Lower leg skin (tissue), 4 donors: ENCODE measurements around the gene SPACA5. TPM values are rescaled to one million over a fixed set of nuclear protein-coding genes. Genes with fewer than 3 reads are reported as not detected.
"Not testable (repeated sequence)": the region's sequence is repeated elsewhere in the genome, so short reads cannot be mapped to it uniquely, and the experiment has no call there.

ENCODE experiments used
- DNase-seq, 2 donors: peaks; one replicate each; pipeline ENCODE4 v3.0.0-alpha.2; 2019; ENCODE audit warnings: low spot score in 2 of 2
- H3K4me3 ChIP-seq: fragments of 200-600 bp; sonication (generic); 2 replicates; pipeline ENCODE4 v1.5.1; 2017; ENCODE audit warnings: mild to moderate bottlenecking, low read depth; ENCODE audit not compliant: poor library complexity, severe bottlenecking
- POLR2A ChIP-seq, 2 donors: fragments of 450-650 bp; IDR thresholded peaks; one replicate each; pipeline ENCODE4 v1.6.1; 2016 to 2017; ENCODE audit warnings: antibody characterized with exemption in 2 of 2, mild to moderate bottlenecking in 1 of 2, moderate library complexity in 1 of 2
- WGBS, 2 donors: methylation state at CpG; one replicate each; pipeline ENCODE4 v1.1.5; 2018; 5-methylcytosine and 5-hydroxymethylcytosine counted together
- intact Hi-C: fragments of 100-400 bp; cut with DNase I; formaldehyde crosslinking; loops from one replicate; pipeline ENCODE4 v1.15.0; 2023; ENCODE audit warnings: low total_unique reads
- total RNA-seq, 4 donors: library from RNA; depleted of rRNA; stranded (reverse); fragments of >200 nt; gene quantifications; one replicate each; pipeline ENCODE4 v1.1.0, GENCODE V29; 2016
- TF ChIP-seq, protein P1 (sequence below), 3 donors: fragments of 450-650 bp; IDR thresholded peaks; one replicate each; pipeline ENCODE4 v1.5.1; 2016; ENCODE audit warnings: antibody characterized with exemption in 3 of 3, mild to moderate bottlenecking in 3 of 3, moderate library complexity in 2 of 3

Gene SPACA5
- total RNA-seq, 4 donors from 2014 or later = not detected

DNA sequence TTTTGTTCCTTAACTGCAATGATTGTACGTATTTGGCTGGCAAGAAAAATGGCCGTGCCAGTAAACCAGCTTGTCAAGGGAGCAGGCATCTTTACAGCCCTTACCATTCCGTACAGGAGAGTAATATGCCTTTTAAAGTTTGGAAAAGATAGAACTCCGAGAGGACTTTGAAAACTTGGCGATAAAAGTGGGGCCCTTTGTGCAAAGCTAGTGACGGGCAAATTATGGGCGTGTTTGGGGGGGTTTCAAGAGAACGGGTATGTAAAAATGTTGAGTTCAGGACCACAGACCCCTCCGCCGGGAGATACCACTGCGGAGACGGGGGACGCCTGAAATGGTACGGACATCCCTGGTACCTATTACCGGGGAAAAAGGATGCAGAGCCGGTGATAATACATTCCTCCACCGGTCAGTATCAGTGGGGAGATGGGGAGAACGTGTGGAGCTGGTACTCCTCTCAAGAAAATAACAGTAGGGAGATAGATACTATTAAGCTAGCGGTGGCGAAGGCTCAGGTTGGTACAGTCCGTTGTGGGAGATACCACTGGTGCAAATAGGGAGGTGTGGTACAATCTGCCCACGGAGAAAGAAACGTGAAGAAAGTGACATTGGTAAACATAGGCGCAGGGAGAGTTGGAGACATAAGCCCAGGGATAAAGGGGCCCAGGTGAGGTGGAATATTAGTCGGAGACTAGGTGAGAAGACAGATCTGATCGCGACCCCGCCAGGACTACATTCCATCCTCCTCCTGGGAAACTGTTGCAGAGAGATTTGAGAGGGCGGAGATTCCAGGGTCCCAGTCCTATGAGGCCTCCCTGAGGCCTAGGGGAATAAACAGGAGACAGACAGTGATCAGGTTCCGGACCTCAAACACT, 14.5 kb downstream of the SPACA5 start:
- WGBS, 2 donors = 0 to 35% methylated on average over 29 to 30 of the region's 30 CpGs
- intact Hi-C loops = loop anchor here (10.0 kb wide), 1 partner anchor 186 kb away; the partner anchor contains the start of gene ZNF81
- peak; percentile 51 to 90 for DNase-seq
- no peak for TF ChIP-seq POLR2A (IDR thresholded peaks at IDR 0.05)
- TF ChIP-seq, protein P1, sequence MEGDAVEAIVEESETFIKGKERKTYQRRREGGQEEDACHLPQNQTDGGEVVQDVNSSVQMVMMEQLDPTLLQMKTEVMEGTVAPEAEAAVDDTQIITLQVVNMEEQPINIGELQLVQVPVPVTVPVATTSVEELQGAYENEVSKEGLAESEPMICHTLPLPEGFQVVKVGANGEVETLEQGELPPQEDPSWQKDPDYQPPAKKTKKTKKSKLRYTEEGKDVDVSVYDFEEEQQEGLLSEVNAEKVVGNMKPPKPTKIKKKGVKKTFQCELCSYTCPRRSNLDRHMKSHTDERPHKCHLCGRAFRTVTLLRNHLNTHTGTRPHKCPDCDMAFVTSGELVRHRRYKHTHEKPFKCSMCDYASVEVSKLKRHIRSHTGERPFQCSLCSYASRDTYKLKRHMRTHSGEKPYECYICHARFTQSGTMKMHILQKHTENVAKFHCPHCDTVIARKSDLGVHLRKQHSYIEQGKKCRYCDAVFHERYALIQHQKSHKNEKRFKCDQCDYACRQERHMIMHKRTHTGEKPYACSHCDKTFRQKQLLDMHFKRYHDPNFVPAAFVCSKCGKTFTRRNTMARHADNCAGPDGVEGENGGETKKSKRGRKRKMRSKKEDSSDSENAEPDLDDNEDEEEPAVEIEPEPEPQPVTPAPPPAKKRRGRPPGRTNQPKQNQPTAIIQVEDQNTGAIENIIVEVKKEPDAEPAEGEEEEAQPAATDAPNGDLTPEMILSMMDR (IDR thresholded peaks at IDR 0.05) = no peak
- H3K4me3 ChIP-seq = no peak overlapping the region

DNA sequence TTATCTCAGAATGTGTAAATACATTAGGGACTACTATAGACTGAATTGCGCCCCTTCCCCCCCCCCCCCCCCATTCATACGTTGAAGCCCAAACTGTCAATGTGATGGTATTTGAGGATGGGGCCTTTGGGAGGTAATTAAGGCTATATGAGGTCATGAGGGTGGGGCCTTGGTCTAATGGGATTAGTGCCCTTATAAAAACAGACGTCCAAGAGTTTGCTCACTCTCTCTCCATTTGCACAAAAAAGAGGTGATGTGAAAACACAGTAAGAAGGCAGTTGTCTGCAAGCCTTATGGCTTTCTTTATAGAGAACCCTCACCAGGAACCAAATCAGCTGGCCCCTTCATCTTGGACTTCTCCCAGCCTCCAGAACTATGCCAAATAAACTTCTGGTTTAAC, 15.3 kb downstream of the SPACA5 start:
- DNase-seq = no peak
- no peak overlapping the region for H3K4me3 ChIP-seq
- TF ChIP-seq, protein P1 (IDR thresholded peaks at IDR 0.05) = no peak
- TF ChIP-seq POLR2A (IDR thresholded peaks at IDR 0.05) = no peak
- intact Hi-C loops = loop anchor here (10.0 kb wide), 1 partner anchor 187 kb away; the partner anchor contains the start of gene ZNF81
- 58 to 69% methylated on average over 3 of the region's 3 CpGs for WGBS, 2 donors

DNA sequence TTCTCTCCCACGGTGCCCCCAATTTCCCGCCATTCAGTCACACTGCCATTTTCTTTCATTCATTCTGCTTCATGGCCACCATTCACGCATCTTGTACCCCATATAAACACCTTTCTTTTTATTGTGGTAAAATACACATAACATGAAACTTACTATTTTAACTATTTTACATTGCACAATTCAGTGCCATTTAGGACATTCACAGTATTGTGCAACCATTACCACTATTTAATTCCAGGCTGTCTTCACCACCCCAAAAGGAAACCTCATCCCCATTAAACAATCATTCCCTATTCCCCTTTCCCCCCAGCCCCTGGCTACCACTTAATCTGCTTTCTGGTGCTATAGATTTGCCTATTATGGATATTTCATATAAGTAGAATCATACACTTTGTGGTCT, 15.9 kb downstream of the SPACA5 start:
- no peak for DNase-seq
- H3K4me3 ChIP-seq = no peak overlapping the region
- TF ChIP-seq, protein P1 (IDR thresholded peaks at IDR 0.05) = no peak
- no peak for TF ChIP-seq POLR2A (IDR thresholded peaks at IDR 0.05)
- intact Hi-C loops = loop anchor here (10.0 kb wide), 1 partner anchor 188 kb away; the partner anchor contains the start of gene ZNF81
- WGBS, 2 donors = 90 to 100% methylated on average over 3 of the region's 3 CpGs

DNA sequence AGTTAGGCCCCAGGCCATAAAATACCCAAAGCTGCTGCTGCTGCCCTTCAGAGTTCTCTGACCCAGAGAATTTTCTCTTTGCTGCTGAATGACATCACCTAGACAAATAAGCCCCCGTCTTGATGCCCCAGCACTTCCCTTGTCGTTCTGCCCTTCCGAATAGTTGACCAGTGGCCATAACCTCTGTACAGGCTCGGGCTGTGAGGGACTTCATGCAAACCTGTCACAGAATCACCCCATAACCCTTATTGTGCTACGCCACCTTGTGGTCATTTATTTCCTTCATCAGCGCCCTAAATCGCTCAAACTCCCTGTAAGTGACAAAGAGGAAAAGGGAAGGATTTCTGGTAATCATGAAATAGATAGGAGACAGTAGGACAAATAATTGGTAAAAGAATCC, 18.8 kb downstream of the SPACA5 start:
- no peak for TF ChIP-seq POLR2A (IDR thresholded peaks at IDR 0.05)
- TF ChIP-seq, protein P1 (IDR thresholded peaks at IDR 0.05) = no peak
- intact Hi-C loops = loop anchor here (10.0 kb wide), 1 partner anchor 191 kb away; the partner anchor contains the start of gene ZNF81
- 3 to 22% methylated on average over 7 of the region's 7 CpGs for WGBS, 2 donors
- no peak overlapping the region for H3K4me3 ChIP-seq
- peak in 1 of 2 donors; percentile 34 for DNase-seq

DNA sequence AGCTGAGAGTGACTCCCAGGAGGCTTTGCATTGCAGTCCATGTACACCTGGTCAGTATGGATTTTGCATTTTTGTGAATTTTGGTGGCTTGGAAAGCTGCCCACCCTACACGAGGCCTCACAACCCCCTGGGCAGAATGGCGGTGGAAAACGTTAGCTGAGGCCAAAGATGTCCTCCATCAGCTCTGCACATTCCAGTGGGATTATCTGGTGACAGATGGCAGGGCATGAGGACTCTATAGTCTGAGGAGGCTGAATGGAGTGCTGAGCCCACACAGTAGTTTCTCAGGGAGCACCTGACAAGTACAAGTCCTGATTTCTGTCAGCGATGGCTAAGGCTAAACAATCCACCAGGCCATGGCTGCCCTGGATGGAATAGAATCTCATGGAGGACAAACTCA, 20.8 kb downstream of the SPACA5 start:
- WGBS, 2 donors = 42 to 53% methylated on average over 3 of the region's 4 CpGs
- not testable (repeated sequence) for H3K4me3 ChIP-seq
- DNase-seq = peak in 1 of 2 donors; percentile 40
- intact Hi-C loops = loop anchor here (10.0 kb wide), 1 partner anchor 193 kb away; the partner anchor contains the start of gene ZNF81

DNA sequence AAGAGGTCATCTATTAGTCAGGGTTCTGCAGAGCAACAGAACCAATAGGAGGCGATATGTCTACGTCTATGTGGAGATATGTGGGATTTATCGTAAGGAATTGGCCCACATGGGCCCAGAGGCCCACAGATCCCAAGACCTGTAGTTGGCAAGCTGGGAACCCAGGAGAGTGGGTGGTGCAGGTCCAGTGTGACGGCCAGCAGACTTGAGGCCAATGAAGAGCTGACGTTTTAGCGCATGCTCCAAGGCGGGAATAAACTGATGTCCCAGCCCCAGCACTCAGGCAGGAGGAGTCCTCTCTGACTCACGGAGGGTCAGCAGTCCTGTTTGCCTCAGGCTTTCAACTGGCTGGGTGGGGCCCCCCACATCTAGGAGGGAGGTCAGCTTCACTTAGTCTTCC, 21.3 kb downstream of the SPACA5 start:
- DNase-seq = peak in 1 of 2 donors; percentile 66
- intact Hi-C loops = loop anchor here (10.0 kb wide), 1 partner anchor 193 kb away; the partner anchor contains the start of gene ZNF81
- 76 to 97% methylated on average over 5 to 8 of the region's 8 CpGs for WGBS, 2 donors
- no peak overlapping the region for H3K4me3 ChIP-seq
- TF ChIP-seq, protein P1 (IDR thresholded peaks at IDR 0.05) = no peak
- no peak for TF ChIP-seq POLR2A (IDR thresholded peaks at IDR 0.05)
